Peyer's patch (tissue), 4 donors: Measurements from ENCODE around the gene OTUB1.

Experiments
- CTCF ChIP-seq, 6 experiments: fragments of 450-650 bp in 4 of 6; fragments of 200-600 bp in 2 of 6; sonication (generic) in 1 of 6; IDR thresholded peaks; one replicate each; pipeline ENCODE4 v1.5.1; 2017 to 2019; ENCODE audit warnings: antibody characterized with exemption in 6 of 6, mild to moderate bottlenecking in 3 of 6, moderate library complexity in 1 of 6
- POLR2A ChIP-seq, 2 donors: fragments of 450-650 bp; IDR thresholded peaks; one replicate each; pipeline ENCODE4 v1.5.1; 2017; ENCODE audit warnings: antibody characterized with exemption in 2 of 2, mild to moderate bottlenecking in 2 of 2, moderate library complexity in 2 of 2

- TF ChIP-seq CTCF (IDR thresholded peaks at IDR 0.05): peak in 3 of 6 experiments; percentile 7 to 19 (median 14)
- TF ChIP-seq POLR2A (IDR thresholded peaks at IDR 0.05): no peak
Measured at GRCh38 chr11:64040684-64041322, 54.6 kb downstream of the OTUB1 start.
